ENCODE measurements around the gene SUN1.

The SUN1 gene

DNA sequence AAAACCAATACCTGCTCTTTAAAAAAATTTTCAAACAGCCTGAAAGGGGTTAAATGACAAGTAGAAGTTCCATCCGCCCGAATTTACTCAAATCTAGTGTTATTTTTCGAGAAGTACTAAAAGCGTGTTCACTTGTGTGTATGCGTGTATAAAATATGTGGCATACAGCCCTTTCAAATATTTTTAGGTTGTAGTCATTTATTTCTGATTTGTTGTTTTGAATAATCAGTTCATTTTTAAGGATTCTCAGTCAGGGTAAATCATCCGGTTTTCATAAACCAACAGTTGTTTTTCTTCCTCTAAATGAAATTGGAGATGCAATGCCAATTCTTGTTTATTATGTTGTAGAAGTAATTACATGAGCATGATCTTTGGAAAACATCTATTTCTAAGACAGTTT is 6.9 kb upstream of the SUN1 start:
- Histone ChIP-seq H3K27ac (ENCODE audit: low read depth, low read length) (0 out of 2 replicates have a peak overlapping the region, but pooled peaks have one; percentile 27), H3K36me3 (ENCODE audit: control insufficient read depth, insufficient read depth, low read length) (peaks cover 7% of the 10 kb centered on the region; the same call in 1 of the 2 replicates), H3K27me3 (ENCODE audit: control insufficient read depth, insufficient read depth, low read length) (no peaks in the 10 kb centered on the region), H3K9me3 (ENCODE audit: control insufficient read depth, insufficient read depth, low read depth, low read length) (no peaks in the 10 kb centered on the region), H3K9ac (ENCODE audit: low read length) (no peak overlapping the region), H3K4me1 (ENCODE audit: control insufficient read depth, insufficient read depth, low read length) (peaks cover 19% of the 10 kb centered on the region), H3K4me3 (ENCODE audit: low read depth, low read length) (no peak overlapping the region)

DNA sequence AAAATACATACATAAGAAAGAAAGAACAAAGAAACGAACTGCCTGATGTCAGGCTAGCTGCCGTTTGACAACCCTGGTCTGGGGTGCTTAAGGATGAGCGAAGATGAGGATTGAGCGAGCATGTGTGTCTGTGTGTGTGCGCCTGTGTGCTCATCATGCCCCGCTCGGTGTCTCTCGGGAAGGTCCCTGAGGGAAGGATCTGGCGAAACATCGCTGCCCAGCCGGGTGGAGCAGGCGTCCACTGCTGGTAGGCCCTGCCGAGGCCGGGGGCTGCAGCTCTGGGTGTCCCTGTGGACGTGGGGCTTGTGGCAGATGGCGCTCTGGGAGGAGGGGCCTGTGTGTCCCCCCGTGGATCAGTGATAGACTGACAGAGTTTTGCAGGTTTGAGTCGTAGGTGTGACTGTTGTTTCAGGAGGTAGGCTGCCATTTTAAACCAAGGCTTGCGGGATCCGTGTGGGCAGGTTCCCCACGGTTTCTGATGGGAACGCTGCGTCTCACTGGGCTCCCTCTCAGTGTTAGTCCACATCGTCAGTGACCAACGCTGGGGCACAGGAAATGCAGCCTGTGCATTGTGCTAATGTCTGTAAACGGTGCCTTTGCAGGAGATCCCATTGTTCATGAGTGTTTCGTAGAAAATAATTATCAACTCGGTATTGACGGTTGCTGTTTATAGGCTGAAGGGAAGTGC is 5.9 kb upstream of the SUN1 start:
- peaks cover 24% of the 10 kb centered on the region for H3K4me1 ChIP-seq (ENCODE audit: control insufficient read depth, insufficient read depth, low read length)
- no peaks in the 10 kb centered on the region for H3K27me3 ChIP-seq (ENCODE audit: control insufficient read depth, insufficient read depth, low read length)
- peaks cover 7% of the 10 kb centered on the region; the same call in 1 of the 2 replicates for H3K36me3 ChIP-seq (ENCODE audit: control insufficient read depth, insufficient read depth, low read length)
- H3K27ac ChIP-seq (ENCODE audit: low read depth, low read length) = no peak overlapping the region
- no peaks in the 10 kb centered on the region for H3K9me3 ChIP-seq (ENCODE audit: control insufficient read depth, insufficient read depth, low read depth, low read length)
- H3K9ac ChIP-seq (ENCODE audit: low read length) = no peak overlapping the region
- no peak overlapping the region for H3K4me3 ChIP-seq (ENCODE audit: low read depth, low read length)

DNA sequence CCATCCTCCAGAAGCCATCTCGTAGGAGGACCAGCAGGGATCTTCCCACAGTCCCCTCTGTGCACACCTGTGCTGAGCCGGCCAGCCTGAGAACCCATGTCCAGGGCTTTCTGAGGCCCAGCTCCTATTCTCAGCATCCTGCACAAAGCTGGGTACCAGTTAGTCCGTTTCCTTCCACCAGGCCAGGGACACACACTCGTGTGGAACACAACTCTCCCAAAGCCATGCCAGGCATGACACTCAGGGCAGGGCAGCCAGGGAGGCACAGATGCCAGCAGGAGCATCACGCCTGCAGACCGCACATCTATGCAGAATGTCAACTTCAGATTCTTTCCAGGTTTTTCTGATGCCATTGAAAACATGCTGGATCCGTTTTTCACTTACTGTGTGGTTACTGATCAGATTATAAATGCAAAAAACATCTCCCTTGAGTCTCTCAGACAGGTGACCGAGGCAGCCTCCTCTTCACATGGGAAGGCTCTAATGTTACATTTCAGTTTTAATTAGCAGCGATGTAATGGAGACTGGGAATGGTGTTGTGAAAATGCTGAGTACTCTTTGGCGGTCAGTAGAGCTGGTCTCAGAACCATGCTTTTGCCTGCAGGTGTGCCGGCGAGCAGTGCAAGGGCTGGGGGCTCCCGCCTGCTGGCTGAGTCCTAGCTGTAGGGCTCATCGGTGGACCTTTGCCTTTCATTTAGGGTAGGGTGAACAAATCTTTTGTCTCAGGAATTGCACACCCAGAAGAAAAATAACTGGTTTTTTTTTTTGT is 3.3 kb upstream of the SUN1 start:
- H3K27me3 ChIP-seq (ENCODE audit: control insufficient read depth, insufficient read depth, low read length) = no peaks in the 10 kb centered on the region
- H3K36me3 ChIP-seq (ENCODE audit: control insufficient read depth, insufficient read depth, low read length) = peaks cover 10% of the 10 kb centered on the region
- no peak overlapping the region for H3K27ac ChIP-seq (ENCODE audit: low read depth, low read length)
- H3K4me3 ChIP-seq (ENCODE audit: low read depth, low read length) = no peak overlapping the region
- H3K4me1 ChIP-seq (ENCODE audit: control insufficient read depth, insufficient read depth, low read length) = peaks cover 34% of the 10 kb centered on the region
- no peak overlapping the region for H3K9ac ChIP-seq (ENCODE audit: low read length)
- no peaks in the 10 kb centered on the region for H3K9me3 ChIP-seq (ENCODE audit: control insufficient read depth, insufficient read depth, low read depth, low read length)

GRCh38 chr7:830069-830468 is 2.2 kb upstream of the SUN1 start:
- no peak overlapping the region for H3K4me3 ChIP-seq (ENCODE audit: low read depth, low read length)
- no peak overlapping the region for H3K27ac ChIP-seq (ENCODE audit: low read depth, low read length)
- peaks cover 10% of the 10 kb centered on the region for H3K36me3 ChIP-seq (ENCODE audit: control insufficient read depth, insufficient read depth, low read length)
- peaks cover 34% of the 10 kb centered on the region for H3K4me1 ChIP-seq (ENCODE audit: control insufficient read depth, insufficient read depth, low read length)
- H3K9me3 ChIP-seq (ENCODE audit: control insufficient read depth, insufficient read depth, low read depth, low read length) = no peaks in the 10 kb centered on the region
- H3K27me3 ChIP-seq (ENCODE audit: control insufficient read depth, insufficient read depth, low read length) = no peaks in the 10 kb centered on the region
- no peak overlapping the region for H3K9ac ChIP-seq (ENCODE audit: low read length)

- 0 out of 2 replicates have a peak overlapping the region, but pooled peaks have one; percentile 4 for H3K4me3 ChIP-seq (ENCODE audit: low read depth, low read length)
- peak overlapping the region; percentile 85 for H3K27ac ChIP-seq (ENCODE audit: low read depth, low read length)
- no peaks in the 10 kb centered on the region for H3K27me3 ChIP-seq (ENCODE audit: control insufficient read depth, insufficient read depth, low read length)
- H3K4me1 ChIP-seq (ENCODE audit: control insufficient read depth, insufficient read depth, low read length) = peaks cover 35% of the 10 kb centered on the region
- H3K36me3 ChIP-seq (ENCODE audit: control insufficient read depth, insufficient read depth, low read length) = peaks cover 16% of the 10 kb centered on the region
- peak overlapping the region; percentile 42 for H3K9ac ChIP-seq (ENCODE audit: low read length)
- H3K9me3 ChIP-seq (ENCODE audit: control insufficient read depth, insufficient read depth, low read depth, low read length) = no peaks in the 10 kb centered on the region
These were observed 595 bp upstream of the SUN1 start for GRCh38 chr7:831596-832166.

DNA sequence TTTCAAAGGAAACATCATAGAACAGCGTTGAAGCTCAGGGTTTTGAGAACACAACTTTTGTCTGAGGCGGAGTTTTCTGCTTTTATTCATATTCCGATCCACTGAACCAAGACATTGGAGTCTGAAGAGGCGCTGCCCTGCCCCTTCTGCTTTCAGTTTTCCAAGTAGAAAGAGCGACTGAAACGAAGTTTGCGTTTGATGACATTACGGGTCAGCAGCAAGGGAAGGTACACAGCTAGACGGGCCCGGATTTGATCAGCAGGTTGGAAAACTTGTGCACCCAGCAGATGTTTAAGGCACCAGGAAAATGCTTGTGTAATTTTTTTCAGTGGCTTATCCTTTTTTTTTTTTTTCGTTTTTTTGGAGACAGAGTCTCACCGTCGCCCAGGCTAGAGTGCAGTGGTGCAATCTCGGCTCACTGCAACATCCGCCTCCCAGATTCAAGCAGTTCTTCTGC is 720 bp downstream of the SUN1 start:
- H3K4me3 ChIP-seq (ENCODE audit: low read depth, low read length) = no peak overlapping the region
- peaks cover 25% of the 10 kb centered on the region for H3K36me3 ChIP-seq (ENCODE audit: control insufficient read depth, insufficient read depth, low read length)
- H3K4me1 ChIP-seq (ENCODE audit: control insufficient read depth, insufficient read depth, low read length) = peaks cover 34% of the 10 kb centered on the region
- H3K9me3 ChIP-seq (ENCODE audit: control insufficient read depth, insufficient read depth, low read depth, low read length) = no peaks in the 10 kb centered on the region
- no peak overlapping the region for H3K9ac ChIP-seq (ENCODE audit: low read length)
- peak overlapping the region; percentile 85; the same call in 1 of the 2 replicates for H3K27ac ChIP-seq (ENCODE audit: low read depth, low read length)
- H3K27me3 ChIP-seq (ENCODE audit: control insufficient read depth, insufficient read depth, low read length) = no peaks in the 10 kb centered on the region

DNA sequence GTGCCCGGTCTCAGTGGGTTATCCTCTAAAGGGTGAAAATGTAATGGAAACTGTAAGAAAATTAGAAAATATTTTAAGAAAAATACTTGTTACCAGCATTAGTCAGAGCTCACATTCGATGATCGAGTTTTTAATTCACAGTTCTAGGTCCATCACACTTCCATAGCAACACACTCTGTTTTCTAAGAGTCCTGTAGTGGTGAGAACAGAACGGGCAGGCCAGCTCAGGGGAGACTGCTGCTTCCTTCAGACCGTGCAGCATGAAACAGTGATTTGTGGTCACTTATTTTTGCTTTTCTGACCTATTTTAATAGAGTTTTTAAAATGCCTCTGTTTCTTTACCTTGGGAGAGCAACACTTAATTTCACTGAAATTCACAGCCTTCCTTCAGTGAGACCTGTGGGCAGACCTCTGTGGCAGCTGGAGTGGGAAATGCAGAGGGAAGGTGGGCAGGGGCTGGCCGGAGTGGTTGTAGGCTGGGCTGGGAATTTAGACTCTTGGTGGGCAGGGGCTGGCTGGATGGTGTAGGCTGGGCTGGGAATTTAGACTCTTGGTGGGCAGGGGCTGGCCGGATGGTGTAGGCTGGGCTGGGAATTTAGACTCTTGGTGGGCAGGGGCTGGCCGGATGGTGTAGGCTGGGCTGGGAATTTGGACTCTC is 1.5 kb downstream of the SUN1 start:
- no peaks in the 10 kb centered on the region for H3K27me3 ChIP-seq (ENCODE audit: control insufficient read depth, insufficient read depth, low read length)
- 0 out of 2 replicates have a peak overlapping the region, but pooled peaks have one; percentile 58 for H3K27ac ChIP-seq (ENCODE audit: low read depth, low read length)
- H3K9ac ChIP-seq (ENCODE audit: low read length) = no peak overlapping the region
- H3K4me3 ChIP-seq (ENCODE audit: low read depth, low read length) = no peak overlapping the region
- H3K4me1 ChIP-seq (ENCODE audit: control insufficient read depth, insufficient read depth, low read length) = peaks cover 34% of the 10 kb centered on the region
- H3K36me3 ChIP-seq (ENCODE audit: control insufficient read depth, insufficient read depth, low read length) = peaks cover 31% of the 10 kb centered on the region
- no peaks in the 10 kb centered on the region for H3K9me3 ChIP-seq (ENCODE audit: control insufficient read depth, insufficient read depth, low read depth, low read length)

DNA sequence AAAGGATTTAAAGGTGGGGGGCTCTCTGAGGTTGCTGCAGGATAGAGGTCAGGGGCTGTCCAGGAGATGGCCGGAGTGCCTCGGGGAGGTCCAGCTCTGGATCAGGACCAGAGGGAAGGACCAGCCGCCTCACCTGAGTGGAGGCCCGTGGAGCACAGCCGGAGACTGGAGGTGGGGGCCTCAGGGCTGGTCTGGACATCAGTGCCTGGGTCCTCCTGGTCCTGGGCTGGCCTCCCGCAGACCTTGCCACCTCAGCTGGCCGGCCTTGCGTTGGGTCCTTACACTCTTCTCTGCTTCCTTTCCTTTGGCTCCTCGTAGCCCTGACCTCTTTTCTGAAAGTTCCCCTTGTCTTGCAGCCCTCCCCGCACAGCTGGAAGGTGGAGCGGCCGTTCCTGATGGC is 2.0 kb downstream of the SUN1 start:
- Histone ChIP-seq H3K9me3 (ENCODE audit: control insufficient read depth, insufficient read depth, low read depth, low read length) (no peaks in the 10 kb centered on the region), H3K4me3 (ENCODE audit: low read depth, low read length) (no peak overlapping the region), H3K9ac (ENCODE audit: low read length) (no peak overlapping the region), H3K27ac (ENCODE audit: low read depth, low read length) (no peak overlapping the region), H3K27me3 (ENCODE audit: control insufficient read depth, insufficient read depth, low read length) (no peaks in the 10 kb centered on the region), H3K36me3 (ENCODE audit: control insufficient read depth, insufficient read depth, low read length) (peaks cover 36% of the 10 kb centered on the region), H3K4me1 (ENCODE audit: control insufficient read depth, insufficient read depth, low read length) (peaks cover 34% of the 10 kb centered on the region)

DNA sequence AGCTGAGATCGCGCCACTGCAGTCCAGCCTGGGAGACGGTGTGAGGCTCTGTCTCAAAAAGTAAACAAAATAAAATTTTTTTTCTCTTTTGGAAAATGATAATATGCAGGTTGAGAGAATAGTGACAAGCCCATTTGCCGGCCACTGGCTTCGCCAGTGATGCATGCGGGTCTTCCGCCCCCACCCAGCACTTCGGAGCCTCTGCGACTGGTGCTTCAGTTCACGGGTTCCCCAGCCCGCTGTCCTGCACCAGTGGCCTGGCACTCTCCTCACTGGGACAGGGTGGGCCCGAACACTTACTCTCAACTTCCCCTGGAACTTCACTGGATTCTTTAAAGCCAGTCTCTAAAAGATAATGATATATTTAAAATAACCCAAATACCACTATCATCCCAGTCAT is 2.7 kb downstream of the SUN1 start:
- Histone ChIP-seq H3K27me3 (ENCODE audit: control insufficient read depth, insufficient read depth, low read length) (no peaks in the 10 kb centered on the region), H3K4me3 (ENCODE audit: low read depth, low read length) (no peak overlapping the region), H3K4me1 (ENCODE audit: control insufficient read depth, insufficient read depth, low read length) (peaks cover 33% of the 10 kb centered on the region), H3K27ac (ENCODE audit: low read depth, low read length) (no peak overlapping the region), H3K36me3 (ENCODE audit: control insufficient read depth, insufficient read depth, low read length) (peaks cover 41% of the 10 kb centered on the region), H3K9ac (ENCODE audit: low read length) (no peak overlapping the region), H3K9me3 (ENCODE audit: control insufficient read depth, insufficient read depth, low read depth, low read length) (no peaks in the 10 kb centered on the region)

- Histone ChIP-seq H3K4me1 (ENCODE audit: control insufficient read depth, insufficient read depth, low read length) (peaks cover 26% of the 10 kb centered on the region), H3K9ac (ENCODE audit: low read length) (no peak overlapping the region)
These were observed 3.5 kb downstream of the SUN1 start for GRCh38 chr7:835485-836401.

More at GRCh38 chr7:835485-836401, 3.5 kb downstream of the SUN1 start:
- H3K27ac ChIP-seq (ENCODE audit: low read depth, low read length) = no peak overlapping the region
- H3K36me3 ChIP-seq (ENCODE audit: control insufficient read depth, insufficient read depth, low read length) = peaks cover 45% of the 10 kb centered on the region
- H3K4me3 ChIP-seq (ENCODE audit: low read depth, low read length) = no peak overlapping the region
- H3K27me3 ChIP-seq (ENCODE audit: control insufficient read depth, insufficient read depth, low read length) = no peaks in the 10 kb centered on the region
- no peaks in the 10 kb centered on the region for H3K9me3 ChIP-seq (ENCODE audit: control insufficient read depth, insufficient read depth, low read depth, low read length)
